ENCODE data around the gene FRMD4B.

DNA sequence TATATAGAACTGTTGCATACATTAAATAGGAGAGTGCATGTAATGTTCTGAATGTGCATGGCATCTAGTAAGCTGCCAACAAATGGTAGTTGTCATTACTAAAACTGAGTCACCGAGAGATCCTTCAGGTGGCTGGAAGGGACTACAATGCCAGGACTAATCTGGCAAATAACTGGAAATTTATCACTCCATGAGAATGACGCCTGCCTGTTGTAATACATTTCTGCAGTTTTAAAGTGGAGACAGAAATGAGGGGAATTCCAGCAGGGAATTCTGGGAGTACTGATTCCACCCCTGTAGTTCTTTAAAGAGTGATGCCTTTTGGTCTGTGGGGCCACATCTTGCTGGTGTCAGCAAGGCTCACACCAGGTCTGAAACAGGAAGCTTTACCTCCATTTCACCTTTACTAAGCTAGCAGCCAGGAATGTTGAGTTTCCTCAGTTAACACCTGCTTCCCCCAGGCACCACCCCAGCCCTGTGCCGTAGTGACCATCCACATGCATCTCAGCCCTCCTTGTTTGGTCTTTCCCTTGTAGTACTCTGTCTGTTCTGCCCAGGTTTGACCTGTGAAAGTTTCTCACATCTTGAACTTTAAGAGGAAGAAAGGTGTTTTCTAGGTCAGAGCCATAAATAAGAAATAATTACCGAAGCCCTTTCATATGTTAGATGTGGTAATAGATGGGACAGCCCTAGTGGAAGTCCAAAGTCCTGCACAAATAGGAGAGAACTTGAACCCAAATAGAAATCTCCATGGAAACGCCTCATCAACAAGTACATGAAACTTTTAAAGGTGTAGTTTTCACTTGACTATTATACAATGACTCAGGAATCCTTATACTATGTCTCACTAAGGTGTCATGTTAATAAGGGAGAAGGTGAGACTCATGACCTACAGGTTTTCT is 206.8 kb downstream of the FRMD4B start:
- no peak for TF ChIP-seq EZH2 (IDR thresholded peaks at IDR 0.05)
- no peak for TF ChIP-seq POLR2AphosphoS5 (IDR thresholded peaks at IDR 0.05; ENCODE audit: borderline replicate concordance, low read depth, low read length)
- TF ChIP-seq FOXP2 (optimal IDR thresholded peaks at IDR 0.05; ENCODE audit: control extremely low read depth, extremely low read length, insufficient read depth), result no peak

Data from SK-N-MC (cell line).